GM18868 (cell line): ENCODE data around the gene NIN.
A peak's percentile ranks its signal among the peaks of the same experiment; 100 is the strongest.

Experiments
- ATAC-seq: cut with Tn5 transposase; IDR thresholded peaks from one replicate; pipeline ENCODE4 v1.9.1; 2021; ENCODE audit warnings: mild to moderate bottlenecking, moderate library complexity; ENCODE audit not compliant: unreplicated experiment

The NIN gene

DNA sequence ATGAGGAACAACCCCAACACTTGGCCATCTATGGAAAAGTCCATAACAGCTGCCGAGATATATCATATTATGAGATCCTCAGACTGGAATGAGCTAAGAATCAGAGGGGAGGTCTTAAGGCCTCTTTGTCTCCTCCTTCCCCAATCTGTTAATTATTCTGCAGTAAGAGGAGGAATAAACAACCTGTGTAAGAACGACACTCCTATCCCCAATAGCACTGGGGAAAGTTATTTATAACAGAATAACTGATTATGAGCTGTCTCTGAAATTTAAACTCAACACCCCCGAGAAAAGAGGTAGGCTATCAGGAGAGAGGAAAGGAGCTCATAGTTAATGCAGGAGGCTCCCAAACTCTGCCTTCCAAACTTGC is 68.0 kb downstream of the NIN start:
- no peak for ATAC-seq

DNA sequence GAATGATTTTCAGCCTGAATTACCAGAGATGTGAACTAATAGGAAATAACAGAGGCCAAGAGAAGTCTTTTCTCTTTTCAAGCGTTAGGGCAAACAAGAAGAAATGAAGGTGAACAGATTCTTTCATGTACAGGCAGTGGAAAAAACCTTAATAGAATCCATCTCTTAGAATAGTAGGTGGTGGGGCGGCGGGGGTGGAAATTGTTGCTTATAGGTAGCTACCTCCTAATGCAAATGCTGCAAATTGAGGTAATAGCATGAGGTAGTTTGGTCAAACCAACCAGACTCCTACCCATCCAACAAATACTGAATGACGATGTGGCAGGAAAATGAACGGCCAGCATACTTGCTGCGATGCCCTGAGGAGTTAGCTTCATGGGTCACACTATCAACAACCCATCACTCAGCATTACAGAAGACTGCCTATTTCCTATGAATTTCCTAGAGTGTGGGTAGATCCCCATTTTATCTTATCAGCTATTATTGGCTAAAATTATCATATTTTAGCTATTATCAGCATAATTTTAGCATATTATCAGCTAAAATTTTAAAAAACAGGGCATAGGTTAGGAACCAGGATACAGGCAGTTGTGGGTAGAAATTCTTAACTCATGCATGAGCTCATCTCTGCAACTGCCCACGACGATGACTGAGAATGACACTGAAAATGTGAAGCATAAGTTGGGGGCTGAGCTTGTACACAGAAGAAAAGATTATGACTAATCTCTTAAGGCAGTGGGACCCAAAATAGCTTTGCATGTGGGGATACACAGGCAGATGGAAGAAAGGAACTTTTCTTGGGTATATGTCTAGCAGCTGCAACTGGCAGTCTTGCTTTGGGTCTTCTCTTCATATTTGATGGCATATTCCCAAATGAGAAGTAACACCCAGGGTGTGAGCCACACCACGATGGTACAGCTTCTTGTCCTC is 68.7 kb downstream of the NIN start:
- ATAC-seq = peak; percentile 96

DNA sequence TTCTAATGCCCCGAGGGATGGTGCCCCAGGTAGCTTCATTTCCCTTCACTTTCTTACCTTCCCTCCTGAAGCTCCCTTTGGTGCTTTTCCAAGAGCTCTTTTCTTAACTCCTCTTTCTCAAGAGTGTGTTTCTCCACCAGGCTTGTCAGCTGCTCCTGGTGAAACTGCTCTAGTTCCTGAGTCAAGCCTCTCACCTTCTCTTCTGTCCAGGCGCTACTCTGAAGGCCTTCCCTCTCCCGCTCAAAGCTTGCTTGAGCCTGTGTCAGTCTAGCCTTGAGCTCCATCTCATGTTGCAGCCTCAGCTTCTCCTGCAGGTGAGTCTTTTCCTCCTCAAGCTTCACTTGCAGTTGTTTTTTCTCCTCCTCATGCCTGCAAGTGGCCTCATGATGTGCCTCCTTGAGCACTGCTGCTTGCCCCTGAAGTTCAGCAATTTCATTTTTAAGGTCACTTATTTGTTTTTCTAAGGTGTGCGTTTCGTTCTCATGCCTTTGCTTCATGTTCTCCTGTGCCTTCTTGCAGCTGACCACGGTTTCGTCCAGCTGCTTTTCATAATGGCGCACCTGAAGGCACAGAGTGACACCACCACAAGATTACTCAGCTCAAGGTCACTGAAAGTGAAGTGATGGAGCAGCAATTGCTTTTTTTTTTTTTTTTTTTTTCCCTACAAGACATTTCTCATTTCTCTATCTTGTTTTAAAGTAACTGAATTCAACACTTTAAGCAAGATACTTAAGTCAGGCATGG is 71.0 kb downstream of the NIN start:
- no peak for ATAC-seq

DNA sequence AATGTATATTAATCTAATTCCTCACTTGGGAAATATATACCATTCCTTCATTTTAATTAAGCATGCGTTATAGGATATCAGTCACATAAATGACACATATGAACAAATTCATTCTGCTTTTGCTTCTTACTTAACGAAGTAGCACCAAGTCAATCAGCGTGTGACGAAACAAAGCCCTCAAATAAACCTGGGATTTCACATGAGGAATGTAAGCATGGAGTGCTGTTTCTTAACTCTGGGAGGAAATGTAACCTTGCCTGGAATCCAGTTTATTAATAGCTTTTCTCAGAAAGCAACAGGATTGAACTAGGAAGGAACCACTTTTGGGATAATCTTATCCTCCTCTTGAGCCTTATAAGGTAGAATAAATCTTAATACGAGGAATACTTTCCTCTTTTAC is 72.0 kb downstream of the NIN start:
- no peak for ATAC-seq

DNA sequence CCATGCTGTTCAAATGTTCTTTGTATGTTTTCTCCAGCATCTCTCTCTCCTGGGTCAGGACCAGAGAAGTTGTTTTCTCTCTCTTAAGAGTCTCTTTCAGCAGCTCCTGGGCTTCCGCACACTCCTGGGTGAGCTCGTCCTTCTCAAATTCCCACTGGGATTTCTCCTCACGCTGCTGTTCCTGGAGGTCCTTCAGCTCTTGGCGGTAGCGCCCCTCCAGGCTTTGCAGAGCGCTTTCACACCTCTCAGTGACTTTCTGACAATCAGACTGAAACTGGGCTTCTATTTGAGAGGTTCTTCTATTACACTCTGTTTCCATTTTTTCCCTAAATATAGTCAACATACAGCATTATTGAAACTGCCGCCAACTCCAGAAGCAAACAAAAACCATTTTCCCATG is 72.7 kb downstream of the NIN start:
- ATAC-seq = no peak

DNA sequence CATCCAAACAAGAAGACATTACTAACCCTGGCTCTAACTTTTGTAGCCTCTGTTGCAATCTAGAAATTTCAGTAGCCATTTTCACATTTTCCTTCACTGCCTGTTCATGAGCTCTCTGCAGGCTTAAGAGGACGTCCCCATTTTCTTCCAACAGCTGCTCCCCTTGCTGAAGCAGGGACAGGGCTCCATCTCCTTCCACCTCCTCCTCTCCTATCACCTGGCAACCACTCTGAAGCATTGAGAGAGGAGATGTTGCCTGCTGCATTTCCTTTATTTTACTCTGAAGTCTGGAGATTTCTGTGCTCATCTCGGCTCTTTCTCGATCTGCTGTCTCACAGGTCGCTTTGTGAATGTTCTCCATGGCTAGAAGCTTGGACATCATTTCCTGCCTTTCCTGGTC is 73.3 kb downstream of the NIN start:
- ATAC-seq = no peak

DNA sequence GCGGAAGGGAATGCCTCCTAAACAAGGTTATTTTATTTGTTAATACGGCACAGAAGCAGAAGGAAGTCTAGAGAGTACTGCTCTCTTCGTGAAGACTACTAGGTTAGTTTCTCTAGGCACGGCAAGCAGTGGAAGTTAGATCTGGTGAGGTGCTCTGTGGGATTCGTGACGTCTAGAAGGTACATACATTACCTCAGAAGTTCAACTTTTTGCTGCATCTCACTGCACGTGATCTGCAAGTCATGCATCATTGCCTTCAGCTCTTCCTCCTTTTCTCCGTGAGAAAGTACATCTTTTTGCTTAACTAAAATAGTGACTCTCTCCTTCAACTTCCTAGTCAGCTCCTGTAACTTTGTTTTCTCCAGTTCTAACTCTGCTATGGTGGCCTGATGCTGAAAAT is 74.7 kb downstream of the NIN start:
- peak; percentile 63 for ATAC-seq

DNA sequence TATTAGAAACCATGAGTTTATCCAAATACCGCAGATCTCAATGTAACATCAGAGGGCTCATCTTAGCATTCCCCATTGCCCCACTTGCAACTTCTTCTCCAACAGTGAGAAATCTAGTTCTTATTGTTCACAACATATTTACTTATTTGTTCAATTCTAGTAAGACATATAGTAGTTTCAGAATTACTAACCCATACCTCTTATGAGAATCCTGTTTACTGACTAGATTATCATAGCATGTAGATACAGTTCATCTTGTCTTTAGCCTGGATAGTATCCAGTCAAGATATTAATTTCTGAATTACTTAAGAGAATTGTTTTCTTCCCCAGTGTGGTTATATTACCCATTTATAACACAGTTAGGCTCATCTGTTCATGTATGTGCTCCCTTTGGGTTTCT is 80.6 kb downstream of the NIN start:
- ATAC-seq = no peak

DNA sequence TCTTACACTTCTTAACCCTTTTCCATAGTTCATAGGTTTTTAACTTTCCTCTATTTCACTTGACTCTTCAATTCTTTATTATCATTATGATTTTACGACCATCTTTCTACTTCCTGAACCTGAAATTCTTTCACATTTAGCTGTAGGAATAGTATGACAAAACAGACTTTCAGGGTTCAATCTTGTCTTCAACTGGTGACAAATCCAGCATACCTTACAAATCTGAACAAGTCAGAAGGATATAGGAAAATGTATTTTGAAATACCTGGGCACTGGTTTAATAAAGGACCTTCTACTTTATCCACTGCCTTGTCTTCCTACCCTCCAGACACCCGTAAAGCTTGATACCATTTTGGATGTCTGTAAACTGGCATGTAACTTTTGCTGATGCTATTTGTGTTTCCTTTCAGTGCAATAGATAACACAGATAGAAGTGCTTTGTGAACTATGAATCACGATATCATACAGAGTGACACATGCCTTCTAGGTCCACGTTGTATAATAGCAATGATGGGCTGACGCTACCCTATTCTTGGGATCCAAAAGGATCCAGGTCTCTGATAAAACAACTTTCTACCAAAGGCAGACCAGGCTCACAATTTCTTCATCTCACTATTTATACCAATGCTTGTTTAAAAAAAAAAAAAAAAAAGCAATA is 85.4 kb downstream of the NIN start:
- no peak for ATAC-seq

DNA sequence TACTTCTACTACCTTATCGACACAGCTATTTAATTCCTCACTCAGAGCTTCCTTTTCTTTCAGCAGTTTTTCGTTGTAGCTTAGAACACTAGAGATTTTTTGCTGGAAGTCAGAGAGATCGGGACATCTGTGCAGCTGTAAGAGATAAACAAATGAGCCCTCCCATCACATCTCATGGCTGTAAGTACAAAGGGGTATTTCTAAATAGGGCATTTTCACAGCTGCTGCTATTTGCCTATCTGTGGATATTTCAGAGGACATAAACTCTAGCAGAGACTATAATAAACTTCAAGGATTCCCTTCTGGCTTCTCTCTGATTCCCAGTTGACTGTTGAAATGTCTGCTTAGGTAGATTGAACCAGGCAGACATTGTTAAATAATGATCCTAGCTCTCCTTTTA is 86.7 kb downstream of the NIN start:
- no peak for ATAC-seq

DNA sequence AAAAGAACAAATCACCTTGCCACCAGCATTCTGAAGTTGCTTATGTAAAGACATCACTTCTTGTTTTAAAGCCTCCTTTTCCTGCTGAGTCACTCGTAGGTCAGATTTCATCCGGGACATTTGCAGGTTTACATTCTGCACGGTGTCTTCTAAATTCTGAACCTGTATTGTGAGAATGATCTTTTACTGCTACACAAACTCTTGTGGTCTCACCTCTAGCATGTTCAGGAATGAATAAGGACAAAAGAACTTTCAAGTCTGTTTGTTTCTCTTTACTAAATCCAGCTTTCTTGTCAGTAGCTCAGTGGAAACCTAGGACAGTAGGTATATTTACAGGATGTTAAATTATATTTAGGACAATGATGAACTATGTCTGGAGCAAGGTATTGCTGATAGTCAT is 89.4 kb downstream of the NIN start:
- no peak for ATAC-seq

DNA sequence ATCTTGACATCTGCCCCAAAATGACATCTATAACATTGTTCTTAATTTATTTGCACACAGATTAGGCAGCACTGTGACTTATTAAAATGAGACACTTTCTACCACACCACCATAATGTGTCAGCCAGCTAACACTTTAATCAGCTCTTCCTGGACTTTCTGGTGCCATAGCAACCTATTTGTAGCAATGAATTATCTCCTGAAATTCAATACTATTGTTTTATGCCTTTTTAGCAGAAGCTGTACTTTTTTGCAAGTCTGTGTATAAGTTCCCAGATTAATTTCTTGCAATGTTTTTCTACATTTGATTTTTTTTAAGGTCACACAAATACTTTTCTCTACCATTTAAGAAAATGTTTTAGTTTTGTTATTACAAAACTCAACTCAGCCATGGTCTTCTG is 90.1 kb downstream of the NIN start:
- no peak for ATAC-seq

DNA sequence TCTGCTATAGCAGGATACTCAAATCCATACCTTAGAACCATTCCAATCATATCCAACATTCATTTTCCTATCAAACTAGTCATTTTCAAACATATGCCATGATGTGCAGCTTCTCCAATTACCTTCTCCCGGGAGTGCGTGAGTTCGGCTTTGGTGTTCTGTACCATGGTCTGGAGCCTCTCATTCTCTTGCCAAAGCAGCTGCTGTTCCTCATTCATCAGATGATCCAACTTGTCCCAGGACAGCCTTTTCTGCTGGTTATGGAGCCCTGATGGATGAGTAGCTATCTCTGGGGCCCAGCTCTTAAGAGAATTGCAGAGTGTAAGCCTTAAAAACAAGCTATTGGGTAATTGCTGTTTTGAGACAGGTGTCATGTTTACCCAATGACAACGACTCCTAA is 91.8 kb downstream of the NIN start:
- ATAC-seq = no peak

DNA sequence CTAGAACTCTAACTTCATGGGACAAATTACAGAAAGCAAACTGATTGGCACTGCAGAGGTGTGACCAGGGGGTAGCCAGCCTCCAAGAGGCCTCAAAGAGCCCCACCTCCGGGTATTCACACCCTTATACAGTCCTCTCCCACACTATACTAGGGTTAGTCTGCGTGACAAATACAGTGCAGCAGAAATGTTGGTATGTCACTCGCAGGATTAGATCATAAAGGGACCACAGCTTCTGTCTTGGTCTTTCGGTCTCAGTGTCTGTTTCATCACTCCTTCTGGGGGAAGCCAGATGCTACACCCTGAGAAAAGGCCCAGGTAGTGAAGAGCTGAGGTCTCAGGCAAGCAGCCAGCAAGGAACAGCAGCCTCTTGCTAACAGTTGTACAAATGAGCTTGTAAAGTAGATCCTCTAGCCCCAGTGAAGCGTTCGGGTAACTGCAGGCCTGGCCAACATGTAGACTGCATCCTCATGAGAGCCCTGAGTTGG is 94.0 kb downstream of the NIN start:
- ATAC-seq = peak; percentile 84

DNA sequence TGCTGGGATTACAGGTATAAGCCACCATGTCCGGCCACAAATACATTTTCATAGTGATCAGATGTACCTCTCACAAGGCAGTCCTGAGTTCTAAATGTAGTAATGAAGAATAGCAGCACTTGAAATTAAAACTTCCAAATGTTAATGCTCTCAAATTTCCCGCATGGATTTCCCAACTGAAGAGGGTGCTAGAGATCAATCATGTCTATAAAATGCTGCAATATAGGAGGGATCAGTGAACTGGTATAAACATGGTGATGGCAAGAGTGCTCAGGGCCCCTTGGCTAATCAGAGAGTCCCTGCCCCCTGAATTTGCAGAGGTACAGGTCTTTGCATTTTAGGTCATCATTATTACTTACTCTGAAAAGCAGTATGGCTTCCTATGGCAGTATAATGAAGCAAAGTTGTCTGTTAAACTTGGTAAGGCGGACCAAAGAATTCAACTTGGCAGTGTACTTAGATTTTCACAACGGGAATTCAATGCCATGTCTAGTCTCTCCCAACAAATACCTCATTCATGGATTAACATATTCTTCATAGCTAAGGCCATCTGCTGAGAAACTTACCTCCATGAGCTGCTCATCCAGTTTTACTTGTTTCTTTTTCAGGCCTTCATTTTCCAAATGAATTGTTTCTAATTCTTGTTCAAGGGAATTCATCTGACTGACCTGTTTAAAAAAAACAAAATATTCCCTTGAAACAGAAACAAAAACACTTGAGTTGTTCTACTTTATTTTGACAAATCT is 95.8 kb downstream of the NIN start:
- no peak for ATAC-seq

DNA sequence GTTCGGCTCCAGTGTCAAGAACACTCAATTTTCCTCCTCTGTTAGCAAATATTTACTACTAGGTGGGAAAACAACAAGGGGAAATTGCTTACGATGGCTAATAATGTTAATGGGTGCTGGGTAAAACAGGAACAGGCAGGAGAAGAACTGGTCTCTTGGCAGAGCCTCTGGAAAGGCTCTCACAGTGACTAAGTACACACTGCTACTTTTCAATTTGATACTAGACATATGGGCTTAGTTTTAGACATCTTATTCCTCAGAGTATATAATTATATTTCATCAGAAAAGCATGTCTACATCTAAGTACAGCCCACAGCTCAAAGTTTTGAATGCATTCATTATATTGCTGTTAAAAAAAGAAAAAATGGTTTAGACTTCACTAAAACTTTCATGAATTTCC is 97.5 kb downstream of the NIN start:
- ATAC-seq = no peak

DNA sequence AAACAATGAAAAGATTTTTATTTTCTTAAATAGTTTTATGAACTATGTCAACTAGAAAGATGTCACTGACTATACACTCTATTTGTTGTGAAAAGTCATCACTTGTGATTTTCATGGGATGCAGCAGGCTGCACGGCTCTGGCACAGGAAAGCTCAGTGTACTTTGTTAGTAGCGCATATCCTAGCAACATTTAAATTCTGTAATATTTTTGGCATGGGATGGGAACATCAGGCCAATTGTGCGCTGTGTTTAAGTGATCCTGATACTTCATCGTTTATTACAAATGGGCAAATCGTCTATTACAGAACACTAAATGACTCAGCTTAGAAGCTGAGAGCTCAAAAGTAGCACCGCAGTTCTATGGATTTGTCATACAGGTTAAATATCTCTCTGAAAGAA is 102.1 kb downstream of the NIN start:
- no peak for ATAC-seq

DNA sequence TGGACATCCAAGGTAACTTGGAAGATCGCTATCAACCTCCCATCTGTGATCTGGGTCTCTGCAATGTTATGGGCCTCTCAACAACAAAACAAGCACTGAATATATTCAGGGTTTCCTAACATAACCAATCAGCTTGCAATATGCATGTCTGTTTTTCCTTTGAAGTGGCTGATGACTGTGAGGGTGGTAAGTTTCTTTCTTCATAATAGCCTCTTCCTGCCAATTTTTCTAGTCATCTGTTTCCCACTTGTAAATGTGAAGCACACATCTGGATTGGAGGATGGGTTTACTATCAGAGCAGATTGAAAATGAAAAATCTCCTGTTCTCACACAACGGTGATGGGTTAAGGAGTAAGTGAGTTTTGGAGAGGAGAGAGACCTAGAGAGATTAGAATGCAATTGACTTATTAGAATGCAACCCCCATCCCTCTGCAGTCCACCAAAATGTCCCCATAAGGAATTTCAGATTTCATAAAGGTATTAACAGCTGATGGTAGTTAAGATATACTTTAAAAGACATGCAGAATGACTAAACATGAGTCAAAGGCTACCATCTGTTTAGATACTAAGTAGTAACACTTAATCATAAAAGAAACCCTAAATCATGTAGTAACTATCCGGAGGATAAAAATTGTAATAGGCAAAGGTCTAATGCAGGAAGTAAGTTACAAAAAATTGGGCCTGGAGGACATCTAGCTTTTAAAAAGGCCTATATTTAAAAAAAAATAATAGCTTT is 104.4 kb downstream of the NIN start:
- ATAC-seq = no peak

DNA sequence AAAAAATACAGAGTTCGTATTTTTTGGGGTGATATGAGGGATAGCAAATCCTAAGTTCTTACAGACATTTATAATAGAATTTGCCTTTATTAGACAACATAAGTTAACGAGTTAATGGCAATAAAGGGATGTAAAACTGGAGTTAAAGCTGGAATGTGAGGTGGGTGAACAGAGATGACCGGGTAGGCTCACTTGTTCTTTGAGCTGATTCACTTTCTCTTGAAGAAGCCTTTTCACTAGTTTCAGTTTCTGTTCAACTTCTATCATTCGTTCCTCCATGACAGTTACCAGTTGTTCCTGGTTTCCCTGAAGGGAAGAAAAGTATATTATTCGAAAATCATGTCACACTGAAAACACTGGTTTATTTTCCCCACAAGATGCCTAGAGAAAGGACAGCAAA is 105.2 kb downstream of the NIN start:
- ATAC-seq = no peak
